HG02884 (cell line): ENCODE results near the gene FIGN.

Source experiments
- ATAC-seq: cut with Tn5 transposase; IDR thresholded peaks from one replicate; pipeline ENCODE4 v1.9.1; 2021; ENCODE audit warnings: mild to moderate bottlenecking, moderate library complexity; ENCODE audit not compliant: unreplicated experiment

The FIGN gene

GRCh38 chr2:163737563-163737962 lies 1.8 kb upstream of the FIGN start:
- no peak for ATAC-seq

GRCh38 chr2:163737190-163737439 lies 1.3 kb upstream of the FIGN start:
- ATAC-seq, result no peak

DNA sequence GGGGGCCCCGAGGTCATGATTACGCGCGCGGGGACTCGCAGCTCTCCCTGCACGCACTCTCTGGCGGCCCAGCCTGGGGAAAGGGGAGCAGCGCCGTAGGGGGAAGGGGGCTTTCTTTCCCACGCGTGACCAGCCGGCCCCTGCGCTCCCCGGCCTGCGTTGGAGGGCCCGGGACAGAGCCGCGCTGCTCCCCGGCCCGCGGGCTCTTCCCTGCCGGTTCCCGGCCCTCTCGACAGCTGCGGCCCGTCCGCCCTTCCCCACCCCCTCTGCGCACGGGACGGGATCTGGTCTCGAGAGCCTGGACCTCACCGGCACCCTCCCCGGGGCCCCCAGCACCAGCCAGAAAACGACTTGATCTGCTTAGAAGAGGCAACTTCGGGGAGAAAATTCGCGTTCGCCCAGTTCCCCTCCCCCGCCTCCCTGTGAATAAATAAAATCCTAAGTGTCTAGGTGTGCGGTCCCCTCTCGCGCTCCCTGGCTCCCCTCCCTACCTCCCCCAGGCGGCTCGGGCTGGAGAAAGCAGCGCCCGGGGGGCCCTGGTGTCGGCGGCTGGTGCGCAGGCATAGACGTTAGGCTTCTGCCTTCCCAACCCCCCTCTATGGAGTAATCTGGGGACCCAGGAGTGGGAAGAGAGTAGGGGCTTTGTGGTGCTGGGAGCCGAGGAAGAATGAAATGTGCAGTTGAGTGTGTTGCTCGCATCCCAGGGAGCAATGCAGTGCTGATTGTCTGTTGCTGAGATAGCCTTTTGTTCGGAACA lies 803 bp upstream of the FIGN start:
- ATAC-seq, result no peak

- no peak for ATAC-seq
These were observed 725 bp downstream of the FIGN start for GRCh38 chr2:163734881-163735684.

GRCh38 chr2:163734401-163734800 lies 1.4 kb downstream of the FIGN start:
- no peak for ATAC-seq

GRCh38 chr2:163733956-163734355 lies 1.9 kb downstream of the FIGN start:
- no peak for ATAC-seq

DNA sequence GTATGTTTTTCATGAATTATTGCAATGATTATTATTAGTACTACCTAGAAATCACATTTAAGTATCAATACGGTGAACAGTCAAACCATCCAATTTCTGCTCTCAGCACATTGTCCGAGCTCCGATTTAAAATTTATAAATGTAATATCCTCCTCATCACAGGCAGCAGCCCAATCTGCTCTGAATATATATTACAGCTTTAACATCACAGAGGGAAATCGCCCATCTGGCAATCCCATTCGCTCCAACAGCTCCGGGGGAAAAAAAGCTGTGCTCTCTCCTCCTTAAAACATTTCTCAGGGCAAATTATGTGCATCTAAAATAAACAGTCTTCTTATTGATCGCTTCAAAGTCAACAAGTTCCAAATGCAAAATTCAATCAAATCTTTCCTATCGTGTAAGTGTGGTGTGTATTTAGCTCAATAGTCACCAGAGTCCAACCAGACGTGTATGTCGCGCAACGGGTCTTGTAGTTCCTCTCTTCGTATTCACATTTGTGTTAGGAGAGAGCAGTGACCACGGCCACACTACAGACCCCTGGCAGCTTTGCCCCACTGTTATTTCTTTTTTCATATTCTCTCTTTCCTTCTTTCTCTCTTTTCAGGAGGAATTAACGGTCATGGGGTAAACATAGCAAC lies 2.4 kb downstream of the FIGN start:
- no peak for ATAC-seq

GRCh38 chr2:163732727-163733126 lies 3.1 kb downstream of the FIGN start:
- ATAC-seq, result no peak

- no peak for ATAC-seq
These were observed 4.1 kb downstream of the FIGN start for GRCh38 chr2:163731735-163732134.

DNA sequence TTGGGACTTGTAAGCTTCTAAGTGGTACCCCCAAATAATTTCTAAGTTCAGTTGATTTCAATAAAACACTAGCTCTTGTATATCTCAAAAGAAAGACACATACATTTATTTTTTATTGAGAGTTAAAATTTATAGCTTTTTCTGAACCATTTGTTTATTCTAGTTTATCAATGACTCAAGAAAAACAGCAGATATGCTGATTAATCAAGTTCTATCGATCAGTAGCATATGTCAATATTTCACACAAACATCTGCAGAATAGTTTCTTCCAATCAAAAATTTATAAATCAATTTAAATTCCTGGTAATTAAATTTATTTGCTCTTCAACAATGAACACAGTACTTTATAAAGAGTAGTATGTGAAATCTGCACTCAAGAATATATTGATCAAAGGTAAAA lies 5.3 kb downstream of the FIGN start:
- no peak for ATAC-seq

- ATAC-seq, result no peak
These were observed 6.1 kb downstream of the FIGN start for GRCh38 chr2:163729636-163730273.

DNA sequence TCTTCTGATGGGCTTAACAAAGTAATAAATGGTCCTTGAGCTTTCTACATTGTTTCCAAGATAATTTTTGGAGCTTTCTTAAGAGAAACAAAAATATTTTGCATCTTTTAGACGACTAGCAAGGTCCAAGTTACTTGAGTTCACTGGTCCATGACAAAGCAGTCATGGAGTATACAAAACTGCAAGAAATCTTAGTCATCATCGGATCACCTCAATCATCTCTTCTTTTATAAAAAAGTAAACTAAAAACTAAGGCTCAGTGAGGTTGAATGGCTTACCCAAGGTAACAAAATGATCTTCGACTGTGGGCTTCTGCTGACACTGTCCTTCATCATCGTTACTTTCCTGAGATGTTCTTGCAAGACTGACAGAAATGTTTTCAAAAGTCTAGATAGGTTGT lies 11.9 kb downstream of the FIGN start:
- no peak for ATAC-seq

GRCh38 chr2:163723348-163723747 lies 12.5 kb downstream of the FIGN start:
- no peak for ATAC-seq

GRCh38 chr2:163719331-163719730 lies 16.5 kb downstream of the FIGN start:
- ATAC-seq, result no peak

GRCh38 chr2:163717993-163718680 lies 17.7 kb downstream of the FIGN start:
- no peak for ATAC-seq

DNA sequence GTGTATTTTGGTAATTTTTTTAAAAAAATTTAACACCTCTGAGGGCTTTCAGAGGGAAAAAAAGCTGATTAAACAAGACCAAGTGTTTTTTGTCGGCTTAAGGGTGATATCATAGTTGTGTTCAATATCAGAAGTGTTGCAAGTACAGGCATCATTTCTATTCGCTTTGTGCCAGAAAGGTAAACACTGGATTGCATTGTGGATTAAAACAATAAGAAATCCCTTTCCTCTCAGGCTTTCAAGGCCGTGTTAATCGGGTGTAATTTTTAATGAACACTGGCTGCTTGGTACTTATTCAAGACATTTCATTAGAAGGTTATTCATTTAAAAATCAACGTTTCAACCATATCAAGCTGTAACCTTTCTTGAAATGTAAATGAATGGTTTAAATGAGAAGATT lies 18.3 kb downstream of the FIGN start:
- ATAC-seq, result no peak

- ATAC-seq, result no peak
These were observed 19.7 kb downstream of the FIGN start for GRCh38 chr2:163716101-163716500.

GRCh38 chr2:163715668-163716067 lies 20.1 kb downstream of the FIGN start:
- no peak for ATAC-seq

GRCh38 chr2:163715199-163715598 lies 20.6 kb downstream of the FIGN start:
- no peak for ATAC-seq

GRCh38 chr2:163713534-163714311 lies 22.1 kb downstream of the FIGN start:
- ATAC-seq, result no peak
